Lung (tissue), 12 donors: ENCODE measurements around the gene POLR3E. TPM values are rescaled to one million over a fixed set of nuclear protein-coding genes. Genes with fewer than 3 reads are reported as not detected.

Experiments used
- ATAC-seq: fragments of 200-7000 bp; cut with Tn5 transposase; one replicate; pipeline ENCODE4 v1.9.1; 2020; ENCODE audit warnings: moderate number of reproducible peaks; ENCODE audit not compliant: insufficient read depth, low FRiP score
- DNase-seq, 3 donors: peaks; one replicate each; pipeline ENCODE4 v3.0.0-alpha.2; 2013 to 2017
- H3K27ac ChIP-seq, 2 donors: one replicate each; pipeline ENCODE4 v1.5.1; 2013; ENCODE audit warnings: mild to moderate bottlenecking in 2 of 2, moderate library complexity in 2 of 2, control low read depth in 1 of 2, inconsistent platforms in 1 of 2, low read depth in 1 of 2, low read length in 1 of 2
- H3K27me3 ChIP-seq, 3 donors: one replicate each; pipeline ENCODE4 v1.5.1; 2013; ENCODE audit warnings: low read length in 2 of 3; ENCODE audit not compliant: control insufficient read depth in 3 of 3, insufficient read depth in 3 of 3
- H3K36me3 ChIP-seq, 4 donors: one replicate each; pipeline ENCODE4 v1.5.1; 2013; ENCODE audit warnings: low read length in 4 of 4, mild to moderate bottlenecking in 1 of 4, moderate library complexity in 1 of 4; ENCODE audit not compliant: control insufficient read depth in 4 of 4, insufficient read depth in 4 of 4
- H3K4me1 ChIP-seq, 5 donors: one replicate each; pipeline ENCODE4 v1.5.1; 2013; ENCODE audit warnings: low read length in 5 of 5, mild to moderate bottlenecking in 2 of 5, moderate library complexity in 1 of 5; ENCODE audit not compliant: control insufficient read depth in 5 of 5, insufficient read depth in 5 of 5
- H3K4me3 ChIP-seq: one replicate; pipeline ENCODE4 v1.5.1; 2013; ENCODE audit warnings: mild to moderate bottlenecking, control low read depth, moderate library complexity
- H3K9ac ChIP-seq, 2 donors: one replicate each; pipeline ENCODE4 v1.5.1; 2013; ENCODE audit warnings: low read length in 2 of 2, control low read depth in 1 of 2; ENCODE audit not compliant: insufficient read depth in 1 of 2
- H3K9me3 ChIP-seq, 4 donors: one replicate each; pipeline ENCODE4 v1.5.1; 2013; ENCODE audit warnings: low read length in 3 of 4, mild to moderate bottlenecking in 1 of 4, moderate library complexity in 1 of 4; ENCODE audit not compliant: control insufficient read depth in 4 of 4, insufficient read depth in 3 of 4
- WGBS, 2 donors: extraction: QIAGEN DNeasy Blood & Tissue Kit; methylation state at CpG; one replicate each; pipeline ENCODE4 v1.1.7; 2013; 5-methylcytosine and 5-hydroxymethylcytosine counted together
- polyA plus RNA-seq, 2 donors: library from polyadenylated mRNA; stranded (reverse); fragments of 200-250 nt; gene quantifications; one replicate each; pipeline ENCODE4 v1.2.1, GENCODE V29; 2013
- total RNA-seq, 2 donors: library from RNA; depleted of rRNA in 1 of 2; stranded (reverse); fragments of >200 nt in 1 of 2; gene quantifications; one replicate each; pipeline ENCODE4 v1.2.1, GENCODE V29; 2014 to 2021
- TF ChIP-seq, protein P1 (sequence below): IDR thresholded peaks from 2 replicates; pipeline ENCODE4 v1.5.1; 2012; ENCODE audit warnings: mild to moderate bottlenecking; ENCODE audit errors: control extremely low read depth, extremely low read depth
- donor health status: control.
- donor health status: control.
- donor health status: Bipolar disorder and iron deficiency.
- donor health status: healthy.
- donor health status: DM: yes; HTN: yes; CAD: no.

Gene POLR3E
- total and polyA plus RNA-seq, 4 donors: 23.2 to 44.3 (median 34.0) TPM

DNA sequence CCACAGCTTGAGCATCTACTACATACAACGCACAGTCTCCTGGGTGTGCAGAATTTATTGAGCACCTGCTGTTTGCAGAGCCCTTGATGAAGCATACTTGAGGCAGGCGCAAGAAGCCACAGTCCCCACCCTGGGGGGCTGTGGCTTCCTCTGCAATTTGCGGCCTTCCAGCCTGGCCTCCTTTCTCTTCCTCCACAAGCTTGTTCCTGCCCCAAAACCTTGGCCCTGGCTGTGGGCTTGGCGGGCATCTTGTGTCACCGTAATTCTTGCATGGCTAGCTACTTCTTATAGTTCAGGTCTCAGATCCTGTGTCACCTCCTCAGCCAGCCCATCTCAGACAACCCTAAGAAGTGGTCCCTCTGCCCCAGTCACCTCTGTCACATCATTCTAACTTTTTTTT lies 43.9 kb upstream of the POLR3E start:
- H3K9me3 ChIP-seq: peaks cover 0 to 12% (median 5%) of the 10 kb centered on the region in 4 donors
- TF ChIP-seq, protein P1, sequence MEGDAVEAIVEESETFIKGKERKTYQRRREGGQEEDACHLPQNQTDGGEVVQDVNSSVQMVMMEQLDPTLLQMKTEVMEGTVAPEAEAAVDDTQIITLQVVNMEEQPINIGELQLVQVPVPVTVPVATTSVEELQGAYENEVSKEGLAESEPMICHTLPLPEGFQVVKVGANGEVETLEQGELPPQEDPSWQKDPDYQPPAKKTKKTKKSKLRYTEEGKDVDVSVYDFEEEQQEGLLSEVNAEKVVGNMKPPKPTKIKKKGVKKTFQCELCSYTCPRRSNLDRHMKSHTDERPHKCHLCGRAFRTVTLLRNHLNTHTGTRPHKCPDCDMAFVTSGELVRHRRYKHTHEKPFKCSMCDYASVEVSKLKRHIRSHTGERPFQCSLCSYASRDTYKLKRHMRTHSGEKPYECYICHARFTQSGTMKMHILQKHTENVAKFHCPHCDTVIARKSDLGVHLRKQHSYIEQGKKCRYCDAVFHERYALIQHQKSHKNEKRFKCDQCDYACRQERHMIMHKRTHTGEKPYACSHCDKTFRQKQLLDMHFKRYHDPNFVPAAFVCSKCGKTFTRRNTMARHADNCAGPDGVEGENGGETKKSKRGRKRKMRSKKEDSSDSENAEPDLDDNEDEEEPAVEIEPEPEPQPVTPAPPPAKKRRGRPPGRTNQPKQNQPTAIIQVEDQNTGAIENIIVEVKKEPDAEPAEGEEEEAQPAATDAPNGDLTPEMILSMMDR: no peak
- H3K27me3 ChIP-seq: no peaks in the 10 kb centered on the region
- H3K9ac ChIP-seq: no peak overlapping the region
- H3K4me1 ChIP-seq: no peaks in the 10 kb centered on the region
- no peak for ATAC-seq
- no peak overlapping the region for H3K27ac ChIP-seq
- H3K4me3 ChIP-seq: no peak overlapping the region
- peaks cover 37 to 55% (median 38%) of the 10 kb centered on the region in 4 donors for H3K36me3 ChIP-seq
- 90 to 92% methylated on average over 5 of the region's 5 CpGs for WGBS, 2 donors
- DNase-seq: no peak

DNA sequence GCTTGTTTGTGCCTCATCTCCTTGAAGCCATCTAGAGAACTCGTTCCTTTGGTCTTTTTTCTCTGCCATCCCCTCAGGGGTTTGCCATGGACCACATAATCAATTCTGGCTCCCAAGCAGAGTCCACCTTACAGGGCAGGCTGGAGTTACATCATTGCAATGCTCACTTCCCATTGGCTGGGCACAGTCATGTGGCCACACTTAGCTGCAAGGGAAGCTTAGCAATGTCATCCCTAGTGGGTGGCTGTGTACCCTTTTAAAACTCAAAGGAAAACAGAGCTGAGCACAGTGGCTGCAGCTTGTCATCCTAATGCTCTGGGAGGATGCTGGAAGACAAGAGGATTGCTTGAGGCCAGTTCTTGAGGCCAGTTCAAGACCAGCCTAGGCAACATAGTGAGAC lies 41.9 kb upstream of the POLR3E start:
- TF ChIP-seq, protein P1: no peak
- H3K9ac ChIP-seq: no peak overlapping the region
- H3K9me3 ChIP-seq: peaks cover 0 to 13% (median 5%) of the 10 kb centered on the region in 4 donors
- H3K27me3 ChIP-seq: no peaks in the 10 kb centered on the region
- ATAC-seq (no peak), DNase-seq (no peak)
- no peaks in the 10 kb centered on the region for H3K4me1 ChIP-seq
- no peak overlapping the region for H3K27ac ChIP-seq
- peaks cover 35 to 52% (median 48%) of the 10 kb centered on the region in 4 donors for H3K36me3 ChIP-seq
- no peak overlapping the region for H3K4me3 ChIP-seq
- WGBS, 2 donors: 95 to 97% methylated on average over 1 of the region's 1 CpG

DNA sequence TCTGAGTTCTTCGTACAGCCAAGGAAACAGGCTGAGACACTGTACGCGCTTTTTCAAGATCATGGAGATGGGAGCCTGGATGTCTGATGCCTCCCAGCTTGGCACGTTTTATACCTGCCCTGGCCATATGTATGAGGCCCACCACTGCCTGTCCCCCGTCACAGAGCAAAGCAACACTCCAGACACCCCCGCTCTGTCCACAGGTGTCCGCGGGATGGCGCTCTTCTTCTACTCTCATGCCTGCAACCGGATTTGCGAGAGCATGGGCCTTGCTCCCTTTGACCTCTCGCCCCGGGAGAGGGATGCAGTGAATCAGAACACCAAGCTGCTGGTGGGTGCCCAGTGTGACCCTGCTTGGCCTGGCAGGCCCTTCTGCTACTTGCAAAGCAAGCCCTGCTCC lies 39.8 kb upstream of the POLR3E start:
- no peak overlapping the region for H3K9ac ChIP-seq
- ATAC-seq: no peak
- H3K27me3 ChIP-seq: no peaks in the 10 kb centered on the region
- peaks cover 0 to 13% (median 5%) of the 10 kb centered on the region in 4 donors for H3K9me3 ChIP-seq
- H3K27ac ChIP-seq: no peak overlapping the region
- H3K36me3 ChIP-seq: peaks cover 21 to 59% (median 45%) of the 10 kb centered on the region in 4 donors
- no peak for DNase-seq
- H3K4me1 ChIP-seq: no peaks in the 10 kb centered on the region
- TF ChIP-seq, protein P1: no peak
- 97 to 98% methylated on average over 13 of the region's 13 CpGs for WGBS, 2 donors
- H3K4me3 ChIP-seq: no peak overlapping the region

DNA sequence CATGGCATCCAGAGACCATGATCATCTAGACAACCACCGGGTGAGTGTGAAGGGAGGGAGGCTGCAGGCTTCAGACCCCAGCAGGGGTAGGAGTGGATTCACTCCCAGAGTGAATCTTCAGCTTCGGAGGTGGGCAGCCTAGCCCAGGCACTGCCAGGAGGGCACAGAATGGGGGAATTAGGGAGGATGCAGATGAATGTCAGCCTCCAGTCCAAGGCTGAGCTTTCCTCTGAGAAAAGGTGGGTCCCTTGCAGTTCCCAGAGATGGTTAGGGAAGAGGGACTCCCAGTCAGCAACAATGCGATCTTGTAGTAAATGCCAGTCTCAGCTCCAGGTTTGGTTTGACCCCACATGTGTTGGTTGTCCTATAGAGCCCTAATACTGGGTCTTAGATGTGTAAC lies 36.7 kb upstream of the POLR3E start:
- H3K9me3 ChIP-seq: peaks cover 0 to 8% (median 3%) of the 10 kb centered on the region in 4 donors
- H3K27ac ChIP-seq: no peak overlapping the region
- ATAC-seq (no peak), DNase-seq (no peak)
- peaks cover 16 to 53% (median 38%) of the 10 kb centered on the region in 4 donors for H3K36me3 ChIP-seq
- H3K4me1 ChIP-seq: no peaks in the 10 kb centered on the region
- H3K27me3 ChIP-seq: no peaks in the 10 kb centered on the region
- H3K4me3 ChIP-seq: no peak overlapping the region
- H3K9ac ChIP-seq: no peak overlapping the region
- TF ChIP-seq, protein P1: no peak
- 96 to 99% methylated on average over 3 of the region's 3 CpGs for WGBS, 2 donors
